SH-SY5Y (cell line): ENCODE measurements around the gene GPR173.

Experiments used
- GATA2 ChIP-seq: IDR thresholded peaks from 2 replicates; pipeline ENCODE4 v1.6.1; 2011; ENCODE audit warnings: mild to moderate bottlenecking, low read depth, low read length
- GATA3 ChIP-seq: IDR thresholded peaks from 2 replicates; pipeline ENCODE4 v1.6.1; 2011; ENCODE audit warnings: low read depth, mild to moderate bottlenecking, low read length, moderate library complexity

DNA sequence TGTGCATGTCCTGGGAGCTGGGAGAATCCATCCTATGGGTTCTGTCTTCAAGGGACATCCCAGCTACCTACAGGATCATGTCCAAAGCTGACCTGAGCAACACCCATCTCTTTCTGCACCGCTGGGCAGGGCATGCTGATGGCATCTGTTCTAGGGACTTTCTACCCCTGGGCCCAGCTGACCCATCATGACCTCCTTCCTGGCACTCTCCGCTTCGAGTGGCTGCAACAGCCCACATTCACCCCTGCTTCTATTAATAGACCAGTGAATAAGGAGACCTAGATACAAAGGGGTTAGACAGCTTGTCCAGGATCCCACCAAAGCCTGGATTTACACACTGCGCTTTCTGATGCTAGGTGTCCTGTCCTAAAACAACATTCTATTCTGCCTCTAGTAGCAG, 44.6 kb upstream of the GPR173 start:
- TF ChIP-seq GATA2 (no peak), GATA3 (no peak)
